Measurements from ENCODE around the gene CLDN16.

The CLDN16 gene

GRCh38 chr3:190346541-190346940 lies 41.4 kb upstream of the CLDN16 start:
- TF ChIP-seq CTCF (IDR thresholded peaks at IDR 0.05; ENCODE audit: extremely low read depth, insufficient read depth, missing control alignments), result no peak
- no peak for DNase-seq (ENCODE audit: low spot score)
- in situ Hi-C loops (cut with MboI; ENCODE audit: low pct_unique_long_range_greater_than_20kb, low sequenced_read_pairs, unreplicated experiment), result no loop called here

- in situ Hi-C loops (cut with MboI; ENCODE audit: low pct_unique_long_range_greater_than_20kb, low sequenced_read_pairs, unreplicated experiment), result no loop called here
- no peak for DNase-seq (ENCODE audit: low spot score)
Measured at GRCh38 chr3:190352861-190353457, 35.0 kb upstream of the CLDN16 start.

GRCh38 chr3:190356246-190356645 lies 31.7 kb upstream of the CLDN16 start:
- in situ Hi-C loops (cut with MboI; ENCODE audit: low pct_unique_long_range_greater_than_20kb, low sequenced_read_pairs, unreplicated experiment), result no loop called here
- no peak for DNase-seq (ENCODE audit: low spot score)
- no peak for TF ChIP-seq CTCF (IDR thresholded peaks at IDR 0.05; ENCODE audit: extremely low read depth, insufficient read depth, missing control alignments)

More at GRCh38 chr3:190352861-190353457, 35.0 kb upstream of the CLDN16 start:
- TF ChIP-seq CTCF (IDR thresholded peaks at IDR 0.05; ENCODE audit: extremely low read depth, insufficient read depth, missing control alignments), result no peak

GRCh38 chr3:190357468-190357867 lies 30.5 kb upstream of the CLDN16 start:
- TF ChIP-seq CTCF (IDR thresholded peaks at IDR 0.05; ENCODE audit: extremely low read depth, insufficient read depth, missing control alignments), result no peak
- in situ Hi-C loops (cut with MboI; ENCODE audit: low pct_unique_long_range_greater_than_20kb, low sequenced_read_pairs, unreplicated experiment), result no loop called here
- DNase-seq (ENCODE audit: low spot score), result no peak

- in situ Hi-C loops (cut with MboI; ENCODE audit: low pct_unique_long_range_greater_than_20kb, low sequenced_read_pairs, unreplicated experiment), result no loop called here
- DNase-seq (ENCODE audit: low spot score), result no peak
- no peak for TF ChIP-seq CTCF (IDR thresholded peaks at IDR 0.05; ENCODE audit: extremely low read depth, insufficient read depth, missing control alignments)
Measured at GRCh38 chr3:190359813-190360212, 28.1 kb upstream of the CLDN16 start.

GRCh38 chr3:190360228-190360627 lies 27.7 kb upstream of the CLDN16 start:
- TF ChIP-seq CTCF (IDR thresholded peaks at IDR 0.05; ENCODE audit: extremely low read depth, insufficient read depth, missing control alignments), result no peak
- in situ Hi-C loops (cut with MboI; ENCODE audit: low pct_unique_long_range_greater_than_20kb, low sequenced_read_pairs, unreplicated experiment), result no loop called here
- DNase-seq (ENCODE audit: low spot score), result no peak
